Measurements from ENCODE around the gene CLIC5. TPM values are rescaled to one million over a fixed set of nuclear protein-coding genes. Genes with fewer than 3 reads are reported as not detected.

CLIC5 gene
- total RNA-seq, 2 experiments from 2014 or later, result 0.03 to 0.08 TPM

GRCh38 chr6:45984347-45984746 is 31.3 kb downstream of the CLIC5 start:
- Histone ChIP-seq H4K20me1 (ENCODE audit: insufficient read depth, low read length) (no peaks in the 10 kb centered on the region), H3K27ac (ENCODE audit: low read depth, low read length, poor library complexity, severe bottlenecking) (no peak overlapping the region), H3K4me1 (ENCODE audit: insufficient read depth, low read length, poor library complexity, severe bottlenecking) (no peaks in the 10 kb centered on the region), H3K4me3 (ENCODE audit: low read depth, low read length, poor library complexity, severe bottlenecking) (no peak overlapping the region), H3K9me3 (ENCODE audit: low read length) (no peaks in the 10 kb centered on the region), H3K36me3 (ENCODE audit: insufficient read depth, low read length) (no peaks in the 10 kb centered on the region), H3K4me2 (ENCODE audit: low read length) (no peak overlapping the region), H3K9me2 (ENCODE audit: insufficient read depth, low read length) (no peaks in the 10 kb centered on the region), H3K79me2 (ENCODE audit: insufficient read depth, low read depth, low read length) (no peaks in the 10 kb centered on the region), H2AFZ (ENCODE audit: low read length) (no peak overlapping the region)
- intact Hi-C loops (cut with micrococcal nuclease; ENCODE audit: unreplicated experiment), result no loop called here
- no TSS peak for BruUV-seq (replicated peaks)
- POLR2A ChIA-PET, result interaction anchor here (0.9 to 1.0 kb wide), 2 partner anchors 12 to 40 kb away, joined by 3 read pairs; no protein-coding TSS in a partner anchor
- no peak for DNase-seq (ENCODE audit: low spot score)
- CTCF ChIA-PET (ENCODE audit: unreplicated experiment), result no interaction called here
- no peak for TF ChIP-seq EZH2phosphoT487 (IDR thresholded peaks at IDR 0.05; ENCODE audit: borderline replicate concordance, low read depth, low read length)
- no peak for TF ChIP-seq CTCF (conservative IDR thresholded peaks at IDR 0.05; ENCODE audit: low read length)

- Histone ChIP-seq H2AFZ (ENCODE audit: low read length) (no peak overlapping the region), H3K4me1 (ENCODE audit: insufficient read depth, low read length, poor library complexity, severe bottlenecking) (no peaks in the 10 kb centered on the region), H3K79me2 (ENCODE audit: insufficient read depth, low read depth, low read length) (no peaks in the 10 kb centered on the region), H3K4me2 (ENCODE audit: low read length) (no peak overlapping the region), H4K20me1 (ENCODE audit: insufficient read depth, low read length) (no peaks in the 10 kb centered on the region), H3K27ac (ENCODE audit: low read depth, low read length, poor library complexity, severe bottlenecking) (no peak overlapping the region), H3K4me3 (ENCODE audit: low read depth, low read length, poor library complexity, severe bottlenecking) (no peak overlapping the region), H3K9me3 (ENCODE audit: low read length) (no peaks in the 10 kb centered on the region), H3K36me3 (ENCODE audit: insufficient read depth, low read length) (no peaks in the 10 kb centered on the region), H3K9me2 (ENCODE audit: insufficient read depth, low read length) (no peaks in the 10 kb centered on the region)
- DNase-seq (ENCODE audit: low spot score), result no peak
- POLR2A ChIA-PET, result no interaction called here
- no TSS peak for BruUV-seq (replicated peaks)
- no peak for TF ChIP-seq EZH2phosphoT487 (IDR thresholded peaks at IDR 0.05; ENCODE audit: borderline replicate concordance, low read depth, low read length)
- no peak for TF ChIP-seq CTCF (conservative IDR thresholded peaks at IDR 0.05; ENCODE audit: low read length)
- CTCF ChIA-PET (ENCODE audit: unreplicated experiment), result no interaction called here
- intact Hi-C loops (cut with micrococcal nuclease; ENCODE audit: unreplicated experiment), result no loop called here
These were observed 32.6 kb downstream of the CLIC5 start for GRCh38 chr6:45983062-45983461.

GRCh38 chr6:45982280-45983036 is 33.2 kb downstream of the CLIC5 start:
- no peaks in the 10 kb centered on the region for H3K36me3 ChIP-seq (ENCODE audit: insufficient read depth, low read length)
- no peak for DNase-seq (ENCODE audit: low spot score)
- no peak overlapping the region for H3K4me3 ChIP-seq (ENCODE audit: low read depth, low read length, poor library complexity, severe bottlenecking)
- no peak overlapping the region for H2AFZ ChIP-seq (ENCODE audit: low read length)
- H3K27ac ChIP-seq (ENCODE audit: low read depth, low read length, poor library complexity, severe bottlenecking), result no peak overlapping the region
- H3K79me2 ChIP-seq (ENCODE audit: insufficient read depth, low read depth, low read length), result no peaks in the 10 kb centered on the region
- no peak overlapping the region for H3K4me2 ChIP-seq (ENCODE audit: low read length)
- no peaks in the 10 kb centered on the region for H3K4me1 ChIP-seq (ENCODE audit: insufficient read depth, low read length, poor library complexity, severe bottlenecking)
- CTCF ChIA-PET (ENCODE audit: unreplicated experiment), result no interaction called here
- intact Hi-C loops (cut with micrococcal nuclease; ENCODE audit: unreplicated experiment), result no loop called here
- no TSS peak for BruUV-seq (replicated peaks)
- no peaks in the 10 kb centered on the region for H3K9me2 ChIP-seq (ENCODE audit: insufficient read depth, low read length)
- TF ChIP-seq CTCF (conservative IDR thresholded peaks at IDR 0.05; ENCODE audit: low read length) (no peak), EZH2phosphoT487 (IDR thresholded peaks at IDR 0.05; ENCODE audit: borderline replicate concordance, low read depth, low read length) (no peak)
- no peaks in the 10 kb centered on the region for H4K20me1 ChIP-seq (ENCODE audit: insufficient read depth, low read length)
- H3K9me3 ChIP-seq (ENCODE audit: low read length), result no peaks in the 10 kb centered on the region
- POLR2A ChIA-PET, result no interaction called here
